DOHH2 (cell line): ENCODE results near the gene WHRN.

Experiments
- CTCF ChIP-seq: fragments of 200-600 bp; sonication (generic); IDR thresholded peaks from one replicate; pipeline ENCODE4 v1.5.1; 2014; ENCODE audit warnings: antibody characterized with exemption, mild to moderate bottlenecking, low read depth, low read length; ENCODE audit not compliant: poor library complexity, severe bottlenecking
- EZH2phosphoT487 ChIP-seq: fragments of 200-600 bp; sonication (generic); IDR thresholded peaks from 2 replicates; pipeline ENCODE4 v1.6.1; 2017; ENCODE audit warnings: borderline replicate concordance, mild to moderate bottlenecking, antibody characterized with exemption, low read length, moderate library complexity, mixed read lengths

- TF ChIP-seq CTCF (no peak), EZH2phosphoT487 (no peak)
Observed at GRCh38 chr9:114482593-114482992, 22.7 kb downstream of the WHRN start.
